ENCODE measurements around the gene ASB18.

Gene ASB18

GRCh38 chr2:236180831-236181453 is 83.3 kb downstream of the ASB18 start:
- no peak for DNase-seq (ENCODE audit: low read depth)
- H3K4me3 ChIP-seq (ENCODE audit: low read length): no peak overlapping the region
- TF ChIP-seq CTCF (conservative IDR thresholded peaks at IDR 0.05; ENCODE audit: low read depth, low read length): peak; percentile 73

- no peak for DNase-seq (ENCODE audit: low read depth)
- TF ChIP-seq CTCF (conservative IDR thresholded peaks at IDR 0.05; ENCODE audit: low read depth, low read length): no peak
- H3K4me3 ChIP-seq (ENCODE audit: low read length): peak overlapping the region; percentile 12
Observed at GRCh38 chr2:236180076-236180816, 84.0 kb downstream of the ASB18 start.

DNA sequence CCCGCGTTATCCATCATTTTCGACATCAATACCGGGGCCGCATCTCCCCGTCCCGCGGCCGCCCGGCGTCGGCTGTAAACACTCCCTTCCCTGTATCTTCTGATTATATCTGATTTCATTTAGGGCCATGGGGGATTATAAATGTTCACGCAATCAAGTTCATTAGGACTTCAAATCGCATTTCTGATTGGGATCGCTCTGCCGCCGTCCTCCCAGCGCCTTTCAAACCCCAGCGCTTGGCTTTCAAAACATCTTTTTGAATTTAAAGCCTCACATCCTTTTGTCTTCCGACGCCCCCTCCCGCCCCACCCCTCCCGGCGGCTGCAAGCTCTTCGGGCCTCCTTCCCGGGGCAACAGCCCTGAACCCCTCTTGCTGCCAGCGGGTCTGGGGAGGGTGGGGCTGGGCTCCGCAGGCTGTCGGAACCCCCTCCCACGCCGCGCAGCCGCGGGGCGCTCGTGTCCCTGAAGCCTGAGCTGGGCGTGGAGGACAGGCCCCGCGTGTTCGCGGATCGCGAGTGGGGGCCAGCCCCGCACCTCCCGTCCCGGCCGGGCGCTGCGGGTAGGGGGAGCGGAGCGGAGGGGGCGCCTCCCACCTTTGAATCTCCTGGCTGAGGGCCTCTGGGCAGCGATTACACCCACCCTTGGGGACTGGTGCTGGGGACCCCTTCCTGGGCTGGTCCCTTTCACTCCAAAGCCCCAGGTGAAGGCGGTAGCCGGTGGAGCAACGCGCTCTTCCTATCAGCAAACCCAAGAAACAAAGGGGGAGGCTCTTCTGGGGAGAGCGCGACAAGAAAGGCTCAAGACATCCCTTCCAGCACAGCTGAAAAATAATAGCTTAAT is 84.8 kb downstream of the ASB18 start:
- TF ChIP-seq CTCF (conservative IDR thresholded peaks at IDR 0.05; ENCODE audit: low read depth, low read length): no peak
- peak overlapping the region; percentile 56 for H3K4me3 ChIP-seq (ENCODE audit: low read length)
- no peak for DNase-seq (ENCODE audit: low read depth)

GRCh38 chr2:236178890-236179235 is 85.3 kb downstream of the ASB18 start:
- no peak for DNase-seq (ENCODE audit: low read depth)
- peak overlapping the region; percentile 56 for H3K4me3 ChIP-seq (ENCODE audit: low read length)
- TF ChIP-seq CTCF (conservative IDR thresholded peaks at IDR 0.05; ENCODE audit: low read depth, low read length): no peak

DNA sequence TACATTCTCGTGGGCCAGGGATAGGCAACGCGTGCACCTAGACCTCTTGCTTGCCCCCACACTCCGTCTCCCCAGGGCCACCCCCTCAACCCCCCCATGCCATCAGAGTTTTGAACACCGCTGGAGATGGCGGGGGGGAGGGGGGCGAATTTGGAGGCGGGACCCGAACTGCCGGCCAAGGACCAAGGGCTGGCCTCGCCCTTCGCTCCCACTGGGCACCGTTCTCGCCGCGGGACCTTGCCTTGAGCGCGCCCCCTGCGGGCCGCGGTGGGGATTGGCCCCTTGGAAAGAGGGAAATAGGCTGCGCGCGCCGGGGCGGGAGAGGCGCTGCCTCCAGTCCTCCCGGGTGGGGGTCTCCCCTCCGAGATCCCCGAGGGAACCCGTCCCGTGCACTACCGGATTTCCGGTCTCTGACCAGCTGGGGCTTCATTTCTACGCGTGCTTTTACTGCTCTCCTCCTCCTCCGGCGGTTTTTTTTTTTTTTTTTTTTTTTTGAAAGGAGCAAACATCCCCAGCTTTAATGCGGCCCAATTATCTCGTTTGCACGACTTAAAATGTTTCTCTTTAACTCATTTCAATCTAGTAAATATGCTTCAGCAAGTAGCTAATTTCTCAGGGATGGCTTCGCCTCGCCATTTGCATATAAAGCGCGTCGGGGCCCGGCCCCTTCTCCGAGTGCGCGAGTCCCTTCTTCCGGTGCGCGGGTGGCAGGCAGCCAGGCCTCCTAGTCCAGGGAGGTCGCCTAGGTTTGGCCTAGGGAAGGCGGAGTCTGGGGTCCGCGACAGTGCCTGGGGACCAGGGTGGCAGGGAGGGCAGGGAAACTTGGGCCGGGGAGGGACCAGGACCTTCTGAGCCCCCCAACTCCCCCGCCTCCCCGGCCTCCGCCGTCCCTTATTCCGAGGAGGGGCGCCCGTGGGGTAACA is 86.0 kb downstream of the ASB18 start:
- DNase-seq (ENCODE audit: low read depth): no peak

More for the DNA sequence above, 86.0 kb downstream of the ASB18 start:
- peak; percentile 88 for TF ChIP-seq CTCF (conservative IDR thresholded peaks at IDR 0.05; ENCODE audit: low read depth, low read length)
- H3K4me3 ChIP-seq (ENCODE audit: low read length): peak overlapping the region; percentile 56
